Esophagus (tissue), 2 donors: ENCODE measurements around the gene PLA2G2F. TPM values are rescaled to one million over a fixed set of nuclear protein-coding genes. Genes with fewer than 3 reads are reported as not detected.

ENCODE experiments used
- H3K27ac ChIP-seq, 2 donors: one replicate each; pipeline ENCODE4 v1.5.1; 2013; ENCODE audit warnings: low read depth in 2 of 2, mild to moderate bottlenecking in 2 of 2, inconsistent platforms in 1 of 2, low read length in 1 of 2, moderate library complexity in 1 of 2
- H3K27me3 ChIP-seq, 2 donors: one replicate each; pipeline ENCODE4 v1.6.1; 2013; ENCODE audit warnings: low read length in 2 of 2, control low read depth in 1 of 2, mild to moderate bottlenecking in 1 of 2; ENCODE audit not compliant: insufficient read depth in 2 of 2, control insufficient read depth in 1 of 2
- H3K36me3 ChIP-seq, 2 donors: one replicate each; pipeline ENCODE4 v1.6.1; 2013; ENCODE audit warnings: low read length in 1 of 2; ENCODE audit not compliant: control insufficient read depth in 2 of 2, insufficient read depth in 2 of 2
- H3K4me1 ChIP-seq, 2 donors: one replicate each; pipeline ENCODE4 v1.6.1; 2013; ENCODE audit warnings: low read length in 1 of 2; ENCODE audit not compliant: control insufficient read depth in 2 of 2, insufficient read depth in 2 of 2
- H3K4me3 ChIP-seq, 2 donors: one replicate each; pipeline ENCODE4 v1.5.1; 2013; ENCODE audit warnings: low read length in 2 of 2, mild to moderate bottlenecking in 2 of 2, low read depth in 1 of 2, moderate library complexity in 1 of 2
- H3K9me3 ChIP-seq, 2 donors: one replicate each; pipeline ENCODE4 v1.6.1; 2013; ENCODE audit warnings: mild to moderate bottlenecking in 2 of 2, low read depth in 1 of 2, low read length in 1 of 2, moderate library complexity in 1 of 2; ENCODE audit not compliant: control insufficient read depth in 2 of 2, insufficient read depth in 1 of 2
- WGBS, 2 donors: extraction: QIAGEN DNeasy Blood & Tissue Kit; methylation state at CpG; one replicate each; pipeline ENCODE4 v1.1.7; 2013; 5-methylcytosine and 5-hydroxymethylcytosine counted together
- polyA plus RNA-seq, 2 donors: library from polyadenylated mRNA; stranded (reverse); fragments of 200-250 nt; gene quantifications; one replicate each; pipeline ENCODE4 v1.2.3, GENCODE V29; 2013
- donor health status: healthy with polysubstance abuse.
- donor health status: Bipolar disorder and iron deficiency.

Gene PLA2G2F
- polyA plus RNA-seq, 2 donors: 0.01 to 0.02 TPM

DNA sequence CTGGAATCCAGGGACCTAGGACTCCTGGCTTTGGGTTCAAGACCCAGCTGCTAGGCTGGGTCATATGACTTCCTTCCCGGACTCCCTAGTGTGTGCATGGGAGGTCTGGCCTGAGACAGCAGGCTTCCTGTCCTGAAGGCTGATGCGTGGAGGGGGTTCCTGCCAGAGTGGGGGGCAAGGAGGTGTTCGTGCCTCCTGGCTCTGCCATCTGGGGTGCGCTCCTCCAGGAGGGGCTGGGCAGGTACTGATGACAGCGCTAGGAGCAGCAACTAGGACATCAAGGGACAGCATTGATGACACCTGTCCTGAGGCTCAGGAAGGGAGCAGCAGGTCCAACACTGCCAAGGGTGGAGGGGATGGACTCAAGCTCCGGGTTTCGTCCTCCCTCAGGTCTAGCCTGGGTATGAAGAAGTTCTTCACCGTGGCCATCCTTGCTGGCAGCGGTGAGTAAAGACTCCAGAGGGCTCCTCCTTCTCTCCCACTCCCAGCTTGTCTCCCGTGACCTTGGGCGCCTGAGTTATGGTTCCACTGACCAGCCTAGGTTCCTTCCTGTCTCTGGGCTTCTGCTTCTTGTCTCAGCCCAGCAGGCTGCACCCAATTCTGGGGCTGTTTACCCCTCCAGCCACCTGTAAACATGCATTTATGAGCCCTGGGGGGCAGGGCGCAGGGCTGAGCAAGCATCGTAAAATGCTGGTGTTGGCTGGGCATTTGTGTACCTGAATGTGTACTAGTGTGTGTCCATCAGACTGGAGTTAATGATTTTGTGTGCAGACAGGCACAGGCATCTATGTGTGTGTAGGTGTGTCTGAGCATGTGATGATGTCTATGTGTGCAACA, 871 bp downstream of the PLA2G2F start:
- Histone ChIP-seq H3K27me3 (no peaks in the 10 kb centered on the region), H3K36me3 (no peaks in the 10 kb centered on the region), H3K27ac (no peak overlapping the region), H3K4me3 (no peak overlapping the region), H3K4me1 (peaks cover 0 to 6% of the 10 kb centered on the region in 2 donors), H3K9me3 (no peaks in the 10 kb centered on the region)
- WGBS, 2 donors: 82 to 89% methylated on average over 13 of the region's 13 CpGs

DNA sequence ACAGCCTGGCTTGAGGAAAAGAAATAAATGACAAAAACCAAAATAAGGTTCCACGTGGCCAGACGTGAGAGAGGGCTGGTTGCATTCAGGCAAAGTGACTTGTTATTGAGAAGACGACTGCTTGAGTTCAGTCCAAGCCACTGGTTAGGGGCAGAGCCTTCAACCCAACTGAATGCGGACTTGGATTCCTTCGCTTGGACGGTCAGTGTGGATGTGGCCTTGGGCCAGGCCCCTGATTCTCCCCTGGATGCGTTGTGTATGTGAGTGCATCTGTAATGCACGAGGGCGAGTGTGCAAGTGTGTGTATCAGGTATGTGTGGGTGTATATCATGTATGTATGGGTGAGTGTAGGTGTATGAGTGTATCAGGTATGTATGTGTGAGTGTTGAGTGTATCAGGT, 1.9 kb downstream of the PLA2G2F start:
- H3K4me1 ChIP-seq: peaks cover 0 to 6% of the 10 kb centered on the region in 2 donors
- H3K4me3 ChIP-seq: no peak overlapping the region
- WGBS, 2 donors: 85 to 87% methylated on average over 9 of the region's 9 CpGs
- no peak overlapping the region for H3K27ac ChIP-seq
- no peaks in the 10 kb centered on the region for H3K27me3 ChIP-seq
- H3K36me3 ChIP-seq: no peaks in the 10 kb centered on the region
- no peaks in the 10 kb centered on the region for H3K9me3 ChIP-seq

DNA sequence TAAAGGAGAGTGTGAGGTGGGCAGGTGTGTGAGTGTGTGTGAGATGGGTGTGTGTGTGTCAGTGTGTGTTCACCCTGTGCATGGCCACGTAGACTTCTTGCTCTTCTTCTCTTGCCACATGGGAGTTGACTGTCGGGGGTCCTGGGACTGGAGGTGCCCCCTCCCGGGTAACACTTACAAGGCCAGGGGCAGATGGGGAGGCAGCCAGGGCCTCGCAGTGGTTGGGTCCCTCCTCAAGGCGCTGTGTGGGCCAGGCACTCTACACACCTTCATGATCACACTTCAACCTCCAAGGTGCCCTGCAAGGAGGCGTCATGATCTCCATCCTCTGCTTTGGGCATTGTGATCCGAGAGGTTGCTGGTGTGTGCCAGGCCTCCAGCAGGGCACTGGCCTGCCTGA, 2.3 kb downstream of the PLA2G2F start:
- WGBS, 2 donors: 91% methylated on average over 7 of the region's 7 CpGs
- Histone ChIP-seq H3K27me3 (no peaks in the 10 kb centered on the region), H3K4me1 (peaks cover 0 to 6% of the 10 kb centered on the region in 2 donors), H3K27ac (no peak overlapping the region), H3K36me3 (no peaks in the 10 kb centered on the region), H3K4me3 (no peak overlapping the region), H3K9me3 (no peaks in the 10 kb centered on the region)

DNA sequence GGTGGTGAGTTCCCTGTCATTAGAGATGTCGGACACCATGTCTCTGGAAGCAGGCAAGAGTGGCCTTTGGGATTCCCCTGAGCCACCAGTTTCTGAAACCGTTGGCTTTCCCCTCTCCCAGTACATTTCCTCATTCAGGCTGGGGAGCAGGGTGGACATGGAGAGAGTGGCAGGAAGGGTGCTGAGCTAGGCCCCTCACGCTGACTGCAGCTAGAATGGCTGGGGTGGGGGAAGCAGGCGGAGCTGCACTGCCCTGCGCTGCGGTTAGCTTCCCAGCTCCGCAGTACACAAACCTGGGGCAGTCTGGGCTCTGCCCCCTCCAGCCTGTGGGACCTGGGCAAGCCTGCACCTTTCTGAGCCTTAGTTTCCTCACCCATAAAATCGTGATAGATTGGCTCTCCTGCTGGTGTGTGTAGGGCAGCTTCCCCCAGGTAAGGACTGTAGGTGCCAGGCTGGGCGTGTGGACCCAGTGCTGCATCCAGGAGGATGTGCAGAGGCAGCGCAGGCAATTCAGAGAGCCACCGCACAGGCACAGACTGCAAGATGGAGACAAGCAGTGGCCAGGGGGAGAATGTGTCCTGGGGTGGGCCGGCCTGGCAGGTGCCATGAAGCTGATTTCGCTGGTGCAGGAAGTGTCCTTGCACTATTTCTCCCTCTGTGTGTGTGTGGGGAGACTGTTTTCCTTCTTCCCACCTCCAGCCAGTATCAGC, 3.0 kb downstream of the PLA2G2F start:
- H3K4me3 ChIP-seq: no peak overlapping the region
- H3K27ac ChIP-seq: no peak overlapping the region
- H3K36me3 ChIP-seq: no peaks in the 10 kb centered on the region
- no peaks in the 10 kb centered on the region for H3K27me3 ChIP-seq
- H3K9me3 ChIP-seq: no peaks in the 10 kb centered on the region
- WGBS, 2 donors: 83 to 84% methylated on average over 13 of the region's 13 CpGs
- peaks cover 0 to 5% of the 10 kb centered on the region in 2 donors for H3K4me1 ChIP-seq

DNA sequence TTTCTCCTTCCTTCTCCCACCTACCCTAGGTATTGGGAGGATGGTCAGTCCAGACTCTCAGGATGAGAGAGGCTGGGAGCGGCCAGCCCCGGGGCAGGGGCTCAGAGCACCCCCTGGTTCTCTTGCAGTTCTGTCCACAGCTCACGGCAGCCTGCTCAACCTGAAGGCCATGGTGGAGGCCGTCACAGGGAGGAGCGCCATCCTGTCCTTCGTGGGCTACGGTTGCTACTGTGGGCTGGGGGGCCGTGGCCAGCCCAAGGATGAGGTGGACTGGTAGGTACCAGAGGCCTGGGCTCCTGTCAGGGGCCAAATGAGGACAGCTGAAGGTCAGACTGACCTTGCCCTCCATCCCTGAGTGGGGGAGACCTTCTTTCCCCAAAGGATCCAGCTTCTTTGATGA, 4.2 kb downstream of the PLA2G2F start:
- Histone ChIP-seq H3K36me3 (no peaks in the 10 kb centered on the region), H3K27ac (no peak overlapping the region), H3K4me3 (no peak overlapping the region), H3K4me1 (peaks cover 0 to 4% of the 10 kb centered on the region in 2 donors), H3K9me3 (no peaks in the 10 kb centered on the region), H3K27me3 (no peaks in the 10 kb centered on the region)
- 87 to 92% methylated on average over 8 of the region's 8 CpGs for WGBS, 2 donors

DNA sequence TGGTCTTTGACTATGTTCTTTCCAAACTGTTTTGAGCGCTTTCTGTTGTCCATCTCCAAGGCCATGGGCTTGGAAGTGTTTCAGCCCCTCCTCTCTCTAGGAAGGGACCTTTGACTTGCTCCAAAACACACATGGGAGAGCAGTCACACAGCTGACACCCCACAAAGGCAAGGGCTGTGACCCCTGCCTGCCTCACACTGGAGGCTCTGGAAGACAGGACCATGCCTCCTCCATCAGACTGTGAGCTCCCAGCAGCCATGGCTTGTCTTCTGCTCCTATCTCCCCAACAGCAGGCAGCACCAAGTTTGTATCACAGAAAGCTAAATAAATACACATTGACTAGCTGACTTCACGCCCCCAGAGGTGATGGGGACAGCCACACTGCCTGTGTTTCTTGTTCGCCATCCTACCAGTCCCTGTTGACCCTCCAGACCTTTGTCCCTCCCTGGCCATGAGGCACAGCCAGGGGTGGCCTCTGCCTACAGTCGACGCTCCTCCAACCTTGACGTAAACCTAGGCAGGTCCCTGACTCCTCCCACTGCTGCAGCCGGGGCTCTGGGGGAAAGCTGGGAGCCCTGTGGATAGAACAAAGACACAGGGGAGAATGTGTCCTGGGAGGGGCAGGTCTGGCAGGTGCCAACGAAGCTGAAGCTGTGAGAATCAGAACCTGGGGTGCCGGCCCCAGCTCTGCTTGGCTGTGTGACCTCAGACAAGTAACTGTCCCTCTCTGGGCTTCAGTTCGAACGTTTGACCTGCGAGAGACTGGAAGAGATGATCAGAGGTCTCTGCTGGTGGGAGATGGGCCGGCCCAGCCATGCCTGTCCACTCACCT, 4.8 kb downstream of the PLA2G2F start:
- no peaks in the 10 kb centered on the region for H3K9me3 ChIP-seq
- H3K36me3 ChIP-seq: no peaks in the 10 kb centered on the region
- 56 to 65% methylated on average over 13 of the region's 13 CpGs for WGBS, 2 donors
- H3K27me3 ChIP-seq: no peaks in the 10 kb centered on the region
- peaks cover 0 to 4% of the 10 kb centered on the region in 2 donors for H3K4me1 ChIP-seq
- H3K27ac ChIP-seq: no peak overlapping the region
- H3K4me3 ChIP-seq: no peak overlapping the region

DNA sequence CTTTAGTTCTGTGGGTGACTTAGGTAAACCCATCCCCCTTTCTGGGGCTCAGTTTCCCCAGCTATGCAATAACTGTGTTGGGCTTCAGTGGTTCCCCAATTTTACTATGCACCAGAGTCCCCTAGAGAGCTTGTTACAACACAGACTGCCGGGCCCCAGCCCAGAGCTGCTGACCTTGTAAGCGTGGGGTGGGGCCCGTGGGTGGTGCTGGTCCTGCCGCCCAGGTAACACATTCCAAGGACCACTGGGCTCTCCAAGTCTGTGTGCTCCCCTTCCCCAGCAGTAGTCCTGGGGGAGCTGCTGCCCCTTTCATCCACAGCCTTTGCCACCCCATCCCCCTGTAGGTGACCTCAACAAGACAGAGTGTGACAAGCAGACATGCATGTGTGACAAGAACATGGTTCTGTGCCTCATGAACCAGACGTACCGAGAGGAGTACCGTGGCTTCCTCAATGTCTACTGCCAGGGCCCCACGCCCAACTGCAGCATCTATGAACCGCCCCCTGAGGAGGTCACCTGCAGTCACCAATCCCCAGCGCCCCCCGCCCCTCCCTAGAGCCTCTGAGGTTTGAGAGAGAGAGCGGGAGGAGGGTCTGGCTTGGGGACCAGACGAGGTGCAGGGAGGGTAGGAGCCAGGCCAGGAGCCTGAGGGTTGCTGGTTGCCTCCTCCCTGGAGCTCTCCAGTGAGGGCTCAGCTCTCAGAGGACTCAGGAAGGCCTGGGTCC, 8.9 kb downstream of the PLA2G2F start:
- Histone ChIP-seq H3K36me3 (no peaks in the 10 kb centered on the region), H3K27me3 (no peaks in the 10 kb centered on the region), H3K4me3 (no peak overlapping the region), H3K4me1 (peaks cover 0 to 7% of the 10 kb centered on the region in 2 donors), H3K9me3 (no peaks in the 10 kb centered on the region), H3K27ac (no peak overlapping the region)
- 71 to 75% methylated on average over 13 of the region's 13 CpGs for WGBS, 2 donors

DNA sequence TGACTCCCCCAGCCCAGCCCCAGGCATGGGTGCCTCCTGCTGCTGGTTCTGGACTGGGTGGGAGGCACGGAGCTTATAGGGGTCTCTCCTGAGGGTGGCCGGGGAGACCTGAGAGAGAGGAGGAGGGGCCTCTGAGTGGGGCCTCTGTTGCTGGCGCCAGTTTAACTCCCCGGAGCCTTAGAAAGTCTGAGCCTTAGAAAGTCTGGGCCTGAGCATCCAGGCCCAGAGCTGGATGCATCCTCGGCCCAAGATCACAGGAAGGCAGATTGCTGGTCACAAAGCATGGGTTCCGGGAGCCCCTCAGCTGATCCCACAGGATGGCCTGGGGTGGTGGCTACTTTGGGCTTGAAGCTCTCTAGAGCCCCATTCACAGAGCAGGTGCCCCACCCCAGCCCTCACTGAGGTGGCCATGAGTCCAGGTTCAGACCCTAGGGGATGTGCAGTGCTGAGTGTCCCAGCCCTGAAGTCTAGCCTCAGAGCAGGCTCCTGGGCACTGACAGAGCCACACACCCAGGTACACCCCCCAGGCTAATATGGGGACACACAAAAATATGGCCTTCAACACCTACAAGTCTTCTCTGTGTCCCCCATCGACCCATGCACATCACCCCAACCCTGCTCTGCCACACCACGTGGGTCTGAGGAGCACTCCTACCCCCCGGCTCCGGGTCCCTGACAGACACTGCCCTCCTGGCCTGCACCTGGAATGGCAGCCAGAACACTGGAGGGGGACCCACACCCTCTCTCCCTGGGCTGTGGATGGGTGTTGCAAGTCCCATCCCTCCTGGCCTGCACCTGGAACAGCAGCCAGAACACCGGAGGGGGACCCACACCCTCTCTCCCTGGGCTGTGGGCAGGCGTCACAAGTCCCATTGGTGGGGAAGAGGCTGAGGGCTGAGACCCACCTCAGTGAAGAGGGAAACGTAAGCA, 9.7 kb downstream of the PLA2G2F start:
- Histone ChIP-seq H3K4me3 (no peak overlapping the region), H3K27ac (no peak overlapping the region), H3K4me1 (peaks cover 0 to 7% of the 10 kb centered on the region in 2 donors), H3K36me3 (no peaks in the 10 kb centered on the region), H3K27me3 (no peaks in the 10 kb centered on the region), H3K9me3 (no peaks in the 10 kb centered on the region)
- WGBS, 2 donors: 86 to 89% methylated on average over 13 of the region's 13 CpGs
